SJSA1 (cell line): Measurements from ENCODE around the gene NR2F2. TPM values are rescaled to one million over a fixed set of nuclear protein-coding genes. Genes with fewer than 3 reads are reported as not detected.

Source experiments
- DNase-seq, 2 experiments: peaks; one replicate each; pipeline ENCODE4 v3.0.0-alpha.2; 2015 to 2020; ENCODE audit warnings: low spot score in 2 of 2, low read depth in 1 of 2
- H3K27ac ChIP-seq: fragments of 250-450 bp; sonication (Bioruptor Pico); 2 replicates; pipeline ENCODE4 v1.5.1; 2020; ENCODE audit warnings: mild to moderate bottlenecking, moderate library complexity
- H3K27me3 ChIP-seq: fragments of 250-450 bp; sonication (Bioruptor Pico); replicated peaks from 2 replicates; pipeline ENCODE4 v1.5.1; 2020; ENCODE audit warnings: mild to moderate bottlenecking, moderate library complexity
- H3K36me3 ChIP-seq: fragments of 250-450 bp; sonication (Bioruptor Pico); 2 replicates; pipeline ENCODE4 v1.5.1; 2020; ENCODE audit warnings: mild to moderate bottlenecking
- H3K4me1 ChIP-seq: fragments of 250-450 bp; sonication (Bioruptor Pico); replicated peaks from 2 replicates; pipeline ENCODE4 v1.6.1; 2021; ENCODE audit warnings: mild to moderate bottlenecking
- H3K4me3 ChIP-seq: fragments of 250-450 bp; sonication (Bioruptor Pico); 2 replicates; pipeline ENCODE4 v1.5.1; 2020; ENCODE audit warnings: mild to moderate bottlenecking
- H3K9me3 ChIP-seq: fragments of 250-450 bp; sonication (Bioruptor Pico); replicated peaks from 2 replicates; pipeline ENCODE4 v1.5.1; 2020; ENCODE audit warnings: mild to moderate bottlenecking
- total RNA-seq: library from RNA; depleted of rRNA; stranded (reverse); fragments of >200 nt; shearing (Covaris generic); gene quantifications from 2 replicates; pipeline ENCODE4 v1.2.3, GENCODE V29; 2014

The NR2F2 gene
- total RNA-seq, 1 experiment from 2014 or later: 9.8 TPM

GRCh38 chr15:96307856-96308394, 22.6 kb upstream of the NR2F2 start:
- Histone ChIP-seq H3K4me1 (0 out of 2 replicates have a peak, but pooled peaks cover 3% of the 10 kb centered on the region), H3K9me3 (no peaks in the 10 kb centered on the region), H3K4me3 (no peak overlapping the region)

DNA sequence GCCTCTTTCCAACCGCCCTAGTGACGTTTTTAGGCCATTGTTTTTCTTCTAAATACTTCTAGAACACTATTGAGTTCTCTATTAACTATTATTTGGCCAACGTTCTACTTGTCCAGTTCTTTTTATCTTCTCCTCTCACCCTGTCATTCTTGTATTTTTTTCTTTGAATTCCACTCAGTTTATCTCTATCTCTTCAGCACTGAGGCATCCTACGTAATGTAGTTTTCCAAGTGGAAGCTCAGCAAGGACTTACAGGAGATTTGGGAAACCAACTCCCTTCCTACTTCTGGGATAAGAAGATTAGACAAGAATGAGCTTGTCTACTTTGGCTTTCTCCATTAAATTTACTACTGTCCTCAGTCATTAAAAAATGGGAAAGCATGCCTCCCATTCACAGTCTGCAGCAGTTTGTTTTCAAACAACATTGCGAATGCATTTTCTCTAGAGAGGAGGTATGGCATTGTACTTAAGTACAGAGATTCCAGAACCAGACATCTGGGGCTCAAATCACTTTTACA, 21.3 kb upstream of the NR2F2 start:
- Histone ChIP-seq H3K4me1 (0 out of 2 replicates have a peak, but pooled peaks cover 3% of the 10 kb centered on the region), H3K36me3 (no peaks in the 10 kb centered on the region), H3K4me3 (no peak overlapping the region), H3K27me3 (no peaks in the 10 kb centered on the region), H3K27ac (no peak overlapping the region), H3K9me3 (no peaks in the 10 kb centered on the region)
- DNase-seq: no peak

More at GRCh38 chr15:96307856-96308394, 22.6 kb upstream of the NR2F2 start:
- H3K27me3 ChIP-seq: no peaks in the 10 kb centered on the region
- no peaks in the 10 kb centered on the region for H3K36me3 ChIP-seq
- no peak overlapping the region for H3K27ac ChIP-seq
- DNase-seq: no peak

- Histone ChIP-seq H3K4me1 (0 out of 2 replicates have a peak, but pooled peaks cover 3% of the 10 kb centered on the region), H3K36me3 (no peaks in the 10 kb centered on the region), H3K27me3 (no peaks in the 10 kb centered on the region), H3K4me3 (no peak overlapping the region), H3K27ac (no peak overlapping the region), H3K9me3 (no peaks in the 10 kb centered on the region)
- no peak for DNase-seq
Measured at GRCh38 chr15:96311256-96311955, 19.1 kb upstream of the NR2F2 start.

GRCh38 chr15:96311956-96312294, 18.6 kb upstream of the NR2F2 start:
- no peaks in the 10 kb centered on the region for H3K36me3 ChIP-seq

DNA sequence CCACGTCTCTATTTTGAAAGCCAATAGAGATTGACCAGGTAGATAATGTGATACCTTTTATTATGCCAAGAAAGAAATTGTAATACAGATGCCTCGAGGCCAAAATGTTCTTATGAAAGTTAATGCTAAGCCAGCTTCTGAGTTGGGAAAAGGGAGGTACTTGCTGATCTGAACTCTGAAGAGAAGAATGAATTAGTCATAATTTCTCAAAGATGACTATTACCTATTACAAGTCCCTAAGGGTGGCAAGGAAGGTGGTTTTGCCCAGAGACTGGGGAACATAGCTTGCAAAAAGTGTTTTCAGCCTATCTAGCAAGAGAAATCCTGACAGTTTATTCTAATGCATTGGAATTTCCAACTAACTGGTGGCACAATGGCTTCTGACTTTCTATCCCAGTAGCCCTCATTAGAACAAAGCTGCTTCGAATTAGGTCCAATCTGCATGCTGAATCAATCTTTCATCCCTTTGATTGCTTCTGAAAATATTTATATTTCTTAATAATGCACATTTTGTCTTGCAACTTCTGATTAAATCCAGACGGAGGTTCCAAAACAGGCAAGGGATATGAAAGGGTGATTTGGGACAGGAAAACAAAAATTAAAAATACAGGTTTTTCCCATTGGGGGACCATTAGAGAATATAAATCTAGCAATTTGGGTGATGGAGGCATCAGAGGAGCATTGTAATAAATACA, 17.7 kb upstream of the NR2F2 start:
- DNase-seq: no peak
- Histone ChIP-seq H3K36me3 (no peaks in the 10 kb centered on the region), H3K9me3 (no peaks in the 10 kb centered on the region), H3K4me1 (0 out of 2 replicates have a peak, but pooled peaks cover 3% of the 10 kb centered on the region), H3K27ac (no peak overlapping the region), H3K4me3 (no peak overlapping the region), H3K27me3 (no peaks in the 10 kb centered on the region)

More at GRCh38 chr15:96311956-96312294, 18.6 kb upstream of the NR2F2 start:
- no peak for DNase-seq
- H3K27me3 ChIP-seq: no peaks in the 10 kb centered on the region
- no peak overlapping the region for H3K4me3 ChIP-seq
- no peak overlapping the region for H3K27ac ChIP-seq
- 0 out of 2 replicates have a peak, but pooled peaks cover 3% of the 10 kb centered on the region for H3K4me1 ChIP-seq
- no peaks in the 10 kb centered on the region for H3K9me3 ChIP-seq

GRCh38 chr15:96314518-96314917, 16.0 kb upstream of the NR2F2 start:
- no peaks in the 10 kb centered on the region for H3K27me3 ChIP-seq
- H3K27ac ChIP-seq: no peak overlapping the region

GRCh38 chr15:96314963-96315362, 15.5 kb upstream of the NR2F2 start:
- H3K4me3 ChIP-seq: no peak overlapping the region
- DNase-seq: no peak
- no peaks in the 10 kb centered on the region for H3K27me3 ChIP-seq
- H3K9me3 ChIP-seq: no peaks in the 10 kb centered on the region
- H3K36me3 ChIP-seq: no peaks in the 10 kb centered on the region
- H3K4me1 ChIP-seq: 0 out of 2 replicates have a peak, but pooled peaks cover 3% of the 10 kb centered on the region
- no peak overlapping the region for H3K27ac ChIP-seq

More at GRCh38 chr15:96314518-96314917, 16.0 kb upstream of the NR2F2 start:
- no peak for DNase-seq
- Histone ChIP-seq H3K4me1 (0 out of 2 replicates have a peak, but pooled peaks cover 3% of the 10 kb centered on the region), H3K4me3 (no peak overlapping the region), H3K36me3 (no peaks in the 10 kb centered on the region), H3K9me3 (no peaks in the 10 kb centered on the region)

DNA sequence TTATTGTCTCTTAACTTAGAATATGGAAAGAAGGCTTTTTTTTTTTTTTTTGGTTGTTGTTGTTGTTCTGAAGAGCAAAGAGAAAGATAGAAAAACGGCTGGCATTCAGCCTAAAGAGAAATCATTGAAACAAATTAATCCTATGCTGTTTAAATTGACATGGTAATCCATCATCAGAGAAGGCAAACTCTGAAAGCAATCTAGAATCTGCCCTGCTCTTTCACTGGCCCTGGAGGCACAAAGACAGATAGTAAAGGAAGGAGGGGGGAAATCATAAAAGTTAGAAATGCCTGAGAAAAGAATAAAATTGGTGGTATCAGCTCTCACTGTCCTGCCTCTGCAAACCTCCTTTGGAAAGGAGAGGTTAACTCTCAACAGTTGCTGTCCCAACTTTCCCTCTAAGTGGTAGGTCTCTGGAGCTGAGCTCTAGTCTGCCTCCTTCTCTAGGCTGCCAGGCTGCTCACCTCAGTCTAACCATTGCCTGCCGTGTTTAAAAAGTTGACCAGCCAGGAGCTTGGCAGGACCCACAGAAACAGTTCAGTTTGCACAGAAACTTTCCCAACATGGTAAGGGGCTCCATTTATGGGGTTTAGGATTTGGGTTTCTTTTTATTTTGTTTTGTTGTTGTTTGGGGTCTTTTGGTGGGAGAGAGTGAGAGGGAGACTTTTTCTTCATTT, 13.4 kb upstream of the NR2F2 start:
- no peak for DNase-seq
- H3K9me3 ChIP-seq: no peaks in the 10 kb centered on the region
- H3K4me3 ChIP-seq: no peak overlapping the region
- H3K36me3 ChIP-seq: no peaks in the 10 kb centered on the region
- H3K27me3 ChIP-seq: no peaks in the 10 kb centered on the region
- no peak overlapping the region for H3K27ac ChIP-seq
- H3K4me1 ChIP-seq: 0 out of 2 replicates have a peak, but pooled peaks cover 3% of the 10 kb centered on the region

DNA sequence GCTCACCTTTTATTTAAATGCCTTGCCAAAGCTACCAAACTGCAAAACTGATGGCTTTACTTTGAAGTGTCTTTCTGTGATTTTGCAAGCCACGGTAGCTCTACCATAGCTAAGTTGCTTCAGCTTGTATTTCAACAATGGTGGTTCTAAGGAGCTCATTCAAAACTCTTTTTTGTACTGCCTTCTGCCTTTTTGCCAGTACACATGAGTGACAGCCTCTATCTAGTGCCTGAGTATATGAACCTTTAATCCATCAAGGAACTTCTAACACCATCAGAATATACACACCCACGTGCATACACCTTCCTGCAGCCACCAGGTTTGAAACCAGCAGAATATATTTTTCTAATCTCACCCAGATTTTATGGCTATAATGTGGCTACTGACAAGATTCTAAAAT, 10.4 kb upstream of the NR2F2 start:
- no peak overlapping the region for H3K4me3 ChIP-seq
- no peak overlapping the region for H3K27ac ChIP-seq

GRCh38 chr15:96320703-96321638, 9.5 kb upstream of the NR2F2 start:
- H3K9me3 ChIP-seq: no peaks in the 10 kb centered on the region
- no peak for DNase-seq
- H3K4me1 ChIP-seq: peaks cover 14% of the 10 kb centered on the region
- no peak overlapping the region for H3K4me3 ChIP-seq
- H3K36me3 ChIP-seq: no peaks in the 10 kb centered on the region
- H3K27ac ChIP-seq: no peak overlapping the region
- no peaks in the 10 kb centered on the region for H3K27me3 ChIP-seq

More for the DNA sequence above, 10.4 kb upstream of the NR2F2 start:
- H3K27me3 ChIP-seq: no peaks in the 10 kb centered on the region
- no peak for DNase-seq
- no peaks in the 10 kb centered on the region for H3K9me3 ChIP-seq
- H3K4me1 ChIP-seq: peaks cover 11% of the 10 kb centered on the region
- H3K36me3 ChIP-seq: no peaks in the 10 kb centered on the region

- Histone ChIP-seq H3K27ac (no peak overlapping the region), H3K4me1 (peaks cover 14% of the 10 kb centered on the region)
- no peak for DNase-seq
Measured at GRCh38 chr15:96321639-96322535, 8.6 kb upstream of the NR2F2 start.

More at GRCh38 chr15:96321639-96322535, 8.6 kb upstream of the NR2F2 start:
- Histone ChIP-seq H3K27me3 (no peaks in the 10 kb centered on the region), H3K4me3 (no peak overlapping the region), H3K36me3 (no peaks in the 10 kb centered on the region), H3K9me3 (no peaks in the 10 kb centered on the region)
